Measurements from ENCODE around the gene COA7.

The COA7 gene

DNA sequence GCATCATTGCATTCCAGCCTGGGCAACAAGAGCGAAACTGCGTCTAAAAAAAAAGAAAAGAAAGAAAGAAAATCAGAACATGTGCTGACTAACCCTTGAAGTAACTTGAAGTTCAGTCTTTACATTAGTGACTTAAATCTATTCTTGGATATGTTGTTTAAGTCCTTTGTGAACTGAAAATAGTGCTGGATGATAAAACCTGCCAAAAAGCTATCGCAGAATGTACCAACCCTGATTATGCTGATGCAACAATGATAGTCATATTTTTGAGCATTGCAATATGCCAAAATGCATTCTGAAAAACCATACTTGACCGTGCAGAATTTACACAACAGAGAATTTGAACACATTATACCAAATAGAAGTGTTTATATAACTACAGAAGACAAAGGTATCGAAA lies 34.4 kb downstream of the COA7 start:
- ChIA-PET CTCF (interaction anchor here (2.3 kb wide), 1 partner anchor 22 kb away, joined by 6 read pairs; no protein-coding TSS in a partner anchor), POLR2A (no interaction called here)
- no peak for DNase-seq (ENCODE audit: low read depth, low spot score)
- TF ChIP-seq, protein P1, sequence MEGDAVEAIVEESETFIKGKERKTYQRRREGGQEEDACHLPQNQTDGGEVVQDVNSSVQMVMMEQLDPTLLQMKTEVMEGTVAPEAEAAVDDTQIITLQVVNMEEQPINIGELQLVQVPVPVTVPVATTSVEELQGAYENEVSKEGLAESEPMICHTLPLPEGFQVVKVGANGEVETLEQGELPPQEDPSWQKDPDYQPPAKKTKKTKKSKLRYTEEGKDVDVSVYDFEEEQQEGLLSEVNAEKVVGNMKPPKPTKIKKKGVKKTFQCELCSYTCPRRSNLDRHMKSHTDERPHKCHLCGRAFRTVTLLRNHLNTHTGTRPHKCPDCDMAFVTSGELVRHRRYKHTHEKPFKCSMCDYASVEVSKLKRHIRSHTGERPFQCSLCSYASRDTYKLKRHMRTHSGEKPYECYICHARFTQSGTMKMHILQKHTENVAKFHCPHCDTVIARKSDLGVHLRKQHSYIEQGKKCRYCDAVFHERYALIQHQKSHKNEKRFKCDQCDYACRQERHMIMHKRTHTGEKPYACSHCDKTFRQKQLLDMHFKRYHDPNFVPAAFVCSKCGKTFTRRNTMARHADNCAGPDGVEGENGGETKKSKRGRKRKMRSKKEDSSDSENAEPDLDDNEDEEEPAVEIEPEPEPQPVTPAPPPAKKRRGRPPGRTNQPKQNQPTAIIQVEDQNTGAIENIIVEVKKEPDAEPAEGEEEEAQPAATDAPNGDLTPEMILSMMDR (IDR thresholded peaks at IDR 0.05; ENCODE audit: insufficient read depth, low read length, missing control alignments): no peak
- H3K4me3 ChIP-seq (ENCODE audit: low read depth, low read length): no peak overlapping the region

DNA sequence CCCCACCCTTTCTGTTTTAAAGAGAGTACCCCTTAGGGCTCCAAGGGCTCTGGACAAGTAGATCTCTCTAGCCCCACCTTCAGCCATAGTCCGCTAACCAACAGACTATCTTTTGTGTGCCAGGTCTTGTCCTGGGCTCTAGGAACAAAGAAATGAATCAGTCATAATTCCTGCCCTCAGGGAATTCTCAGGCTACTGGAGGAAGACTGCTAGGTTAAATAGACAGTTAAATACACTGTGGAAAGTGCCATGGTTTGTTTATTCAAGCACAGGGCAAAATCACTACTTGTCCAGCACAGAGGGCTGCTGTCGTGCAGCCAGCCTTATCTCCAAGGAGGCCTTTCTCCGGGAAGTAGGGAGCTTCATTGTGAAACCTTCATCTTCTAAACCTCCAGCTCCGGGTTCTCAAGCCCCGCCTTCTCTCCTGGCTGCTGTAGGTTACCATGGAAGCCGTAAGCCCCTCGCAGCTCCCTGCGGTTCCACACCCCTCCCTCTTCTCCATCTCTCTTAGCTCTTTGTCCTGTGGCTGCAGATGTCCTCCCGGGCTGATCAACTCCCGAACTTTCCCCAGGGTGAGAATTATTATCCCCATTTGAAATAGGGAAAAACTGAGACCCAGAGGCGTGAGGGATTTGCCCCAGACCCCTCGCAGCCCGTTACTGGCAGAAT lies 35.4 kb downstream of the COA7 start:
- POLR2A ChIA-PET: no interaction called here
- TF ChIP-seq, protein P1 (IDR thresholded peaks at IDR 0.05; ENCODE audit: insufficient read depth, low read length, missing control alignments): no peak
- CTCF ChIA-PET: interaction anchor here (2.3 kb wide), 1 partner anchor 23 kb away, joined by 6 read pairs; no protein-coding TSS in a partner anchor
- peak; percentile 9 for DNase-seq (ENCODE audit: low read depth, low spot score)
- no peak overlapping the region for H3K4me3 ChIP-seq (ENCODE audit: low read depth, low read length)

DNA sequence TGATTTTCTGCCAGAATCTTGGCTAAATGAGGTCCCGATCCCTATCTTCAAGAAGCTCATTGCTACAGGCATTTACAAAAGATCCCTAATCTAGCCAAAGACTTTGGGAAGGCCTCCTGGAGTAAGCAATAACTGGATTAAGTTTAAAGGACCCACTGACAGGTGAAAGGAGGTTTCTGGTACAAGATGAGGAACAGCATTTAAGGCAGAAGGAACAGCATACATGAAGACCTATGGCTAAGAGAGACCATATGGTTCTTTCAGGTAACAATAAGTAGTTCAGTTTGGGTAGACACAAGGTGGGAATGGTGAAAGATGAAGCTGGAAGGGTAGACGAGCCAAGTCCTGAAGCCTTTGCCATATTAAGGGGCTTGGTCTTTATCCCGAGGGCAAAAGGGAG lies 37.3 kb downstream of the COA7 start:
- POLR2A ChIA-PET: no interaction called here
- no peak overlapping the region for H3K4me3 ChIP-seq (ENCODE audit: low read depth, low read length)
- DNase-seq (ENCODE audit: low read depth, low spot score): no peak
- TF ChIP-seq, protein P1 (IDR thresholded peaks at IDR 0.05; ENCODE audit: insufficient read depth, low read length, missing control alignments): no peak
- CTCF ChIA-PET: no interaction called here

DNA sequence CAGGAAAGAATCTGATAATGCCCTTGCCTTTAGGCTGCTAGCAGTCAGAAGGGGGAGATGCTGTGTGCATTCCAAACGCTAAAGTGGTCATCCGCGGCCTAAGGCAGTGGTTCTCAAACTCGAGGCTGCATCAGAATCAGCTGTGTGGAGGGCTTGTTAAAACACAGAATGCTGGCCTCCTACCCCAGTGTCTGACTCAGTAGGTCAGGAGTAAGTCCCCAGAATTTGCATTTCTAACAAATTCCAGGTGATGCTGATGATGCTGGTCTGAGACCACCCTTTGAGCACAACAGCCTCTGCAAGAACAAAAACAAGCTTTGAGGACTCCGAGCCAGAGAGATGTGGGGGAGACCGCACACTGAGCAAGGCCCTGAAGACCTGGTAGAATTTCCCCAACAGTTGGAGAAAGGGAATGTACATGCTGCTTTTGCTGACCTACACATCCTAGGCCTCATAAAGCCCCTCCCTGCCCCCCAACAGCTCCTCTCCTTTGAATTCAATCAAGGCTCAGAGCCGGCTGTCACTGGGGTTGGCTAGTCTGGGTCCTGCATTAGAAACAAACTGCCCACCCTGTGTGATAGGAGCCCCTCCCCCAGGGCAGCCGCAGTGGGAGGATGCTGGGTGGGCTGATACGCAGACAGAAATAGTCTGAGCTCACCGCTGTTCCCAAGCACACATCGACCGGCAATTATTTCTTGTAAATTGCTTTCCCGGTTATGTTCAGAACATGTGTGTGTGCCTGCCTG lies 38.1 kb downstream of the COA7 start:
- ChIA-PET POLR2A (interaction anchor here (0.9 kb wide), 1 partner anchor 12 kb away, joined by 3 read pairs; no protein-coding TSS in a partner anchor), CTCF (interaction anchor here (0.6 kb wide), 2 partner anchors 26 to 380 kb away, joined by 3 read pairs; no protein-coding TSS in a partner anchor)
- no peak overlapping the region for H3K4me3 ChIP-seq (ENCODE audit: low read depth, low read length)
- DNase-seq (ENCODE audit: low read depth, low spot score): no peak
- TF ChIP-seq, protein P1 (IDR thresholded peaks at IDR 0.05; ENCODE audit: insufficient read depth, low read length, missing control alignments): no peak

DNA sequence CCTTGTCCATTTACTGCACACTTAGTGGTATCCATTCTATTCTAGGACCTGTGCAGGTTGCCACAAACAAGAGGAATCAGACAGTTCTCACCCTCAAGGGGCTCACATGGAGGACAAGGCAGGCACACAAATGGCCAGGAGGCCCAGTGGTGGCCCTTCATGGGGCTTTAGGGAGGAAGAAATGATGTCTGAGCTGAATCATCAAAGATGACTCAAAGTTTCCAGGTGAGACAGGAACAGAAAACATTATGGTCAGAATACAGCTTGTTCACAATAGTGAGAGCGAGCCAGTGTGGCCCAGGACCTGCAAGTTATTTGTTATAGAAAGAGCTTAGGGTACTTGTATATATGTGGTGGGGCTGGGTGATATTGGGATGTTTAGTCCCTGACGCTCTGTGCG lies 38.8 kb downstream of the COA7 start:
- ChIA-PET POLR2A (interaction anchor here (0.9 kb wide), 1 partner anchor 11 kb away, joined by 3 read pairs; no protein-coding TSS in a partner anchor), CTCF (interaction anchor here (0.6 kb wide), 2 partner anchors 27 to 379 kb away, joined by 3 read pairs; no protein-coding TSS in a partner anchor)
- H3K4me3 ChIP-seq (ENCODE audit: low read depth, low read length): no peak overlapping the region
- TF ChIP-seq, protein P1 (IDR thresholded peaks at IDR 0.05; ENCODE audit: insufficient read depth, low read length, missing control alignments): no peak
- DNase-seq (ENCODE audit: low read depth, low spot score): no peak

DNA sequence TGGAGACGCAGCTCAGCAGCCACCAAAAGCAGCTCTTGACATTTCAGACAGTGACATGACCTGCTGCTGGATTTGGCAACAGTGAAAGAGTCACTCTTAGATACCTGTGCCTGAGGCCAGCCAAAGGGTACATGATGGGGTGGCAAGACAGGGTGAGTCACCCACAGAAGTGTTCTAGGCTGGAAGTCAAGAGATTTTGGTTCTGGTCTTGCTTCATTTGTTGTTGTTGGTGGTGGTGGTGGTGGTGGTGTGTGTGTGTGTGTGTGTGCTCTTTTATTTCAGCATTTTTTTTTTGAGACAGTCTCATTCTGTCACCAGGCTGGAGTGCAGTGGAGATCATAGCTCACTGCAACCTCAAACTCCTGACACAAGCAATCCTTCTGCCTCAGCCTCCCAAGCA lies 39.4 kb downstream of the COA7 start:
- ChIA-PET POLR2A (no interaction called here), CTCF (no interaction called here)
- TF ChIP-seq, protein P1 (IDR thresholded peaks at IDR 0.05; ENCODE audit: insufficient read depth, low read length, missing control alignments): no peak
- DNase-seq (ENCODE audit: low read depth, low spot score): no peak
- no peak overlapping the region for H3K4me3 ChIP-seq (ENCODE audit: low read depth, low read length)
